ENCODE measurements around the gene MKRN2OS.

DNA sequence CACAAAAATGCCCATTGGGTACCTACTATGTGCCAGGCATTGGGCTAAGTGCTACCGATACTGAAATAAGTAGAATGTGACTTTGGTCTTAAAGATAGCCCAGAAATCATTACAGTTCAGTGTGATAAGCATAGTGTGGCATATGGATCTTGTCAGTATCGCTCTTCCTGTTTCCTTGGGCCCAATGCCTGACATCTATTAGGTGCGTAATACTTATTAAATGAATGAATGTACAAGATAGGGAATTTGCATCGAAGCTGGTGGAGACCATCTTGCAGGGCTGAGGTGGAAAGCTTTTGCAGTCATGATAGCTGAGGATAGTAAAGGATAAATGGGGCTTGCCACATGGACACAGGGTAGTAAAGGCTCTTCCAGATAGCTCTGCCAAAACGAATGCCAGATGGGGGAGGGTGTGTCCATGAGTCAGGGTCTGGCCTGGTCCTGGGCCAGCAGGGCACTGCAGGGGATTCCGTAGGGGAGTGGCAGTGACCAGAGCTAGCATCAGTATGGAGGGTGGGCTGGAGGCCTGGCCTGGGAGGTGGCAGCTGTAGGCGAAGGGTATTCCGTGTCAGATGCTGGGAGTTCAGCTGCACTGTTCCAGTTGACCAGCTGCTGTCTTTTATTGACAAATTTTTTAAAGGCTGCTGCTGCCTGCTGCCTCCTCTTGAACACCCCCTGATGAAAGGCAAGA lies 37.6 kb downstream of the MKRN2OS start:
- TF ChIP-seq, protein P1, sequence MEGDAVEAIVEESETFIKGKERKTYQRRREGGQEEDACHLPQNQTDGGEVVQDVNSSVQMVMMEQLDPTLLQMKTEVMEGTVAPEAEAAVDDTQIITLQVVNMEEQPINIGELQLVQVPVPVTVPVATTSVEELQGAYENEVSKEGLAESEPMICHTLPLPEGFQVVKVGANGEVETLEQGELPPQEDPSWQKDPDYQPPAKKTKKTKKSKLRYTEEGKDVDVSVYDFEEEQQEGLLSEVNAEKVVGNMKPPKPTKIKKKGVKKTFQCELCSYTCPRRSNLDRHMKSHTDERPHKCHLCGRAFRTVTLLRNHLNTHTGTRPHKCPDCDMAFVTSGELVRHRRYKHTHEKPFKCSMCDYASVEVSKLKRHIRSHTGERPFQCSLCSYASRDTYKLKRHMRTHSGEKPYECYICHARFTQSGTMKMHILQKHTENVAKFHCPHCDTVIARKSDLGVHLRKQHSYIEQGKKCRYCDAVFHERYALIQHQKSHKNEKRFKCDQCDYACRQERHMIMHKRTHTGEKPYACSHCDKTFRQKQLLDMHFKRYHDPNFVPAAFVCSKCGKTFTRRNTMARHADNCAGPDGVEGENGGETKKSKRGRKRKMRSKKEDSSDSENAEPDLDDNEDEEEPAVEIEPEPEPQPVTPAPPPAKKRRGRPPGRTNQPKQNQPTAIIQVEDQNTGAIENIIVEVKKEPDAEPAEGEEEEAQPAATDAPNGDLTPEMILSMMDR (conservative IDR thresholded peaks at IDR 0.05; ENCODE audit: low read depth, low read length): no peak
- TF ChIP-seq EZH2 (IDR thresholded peaks at IDR 0.05; ENCODE audit: borderline replicate concordance, low read depth, low read length, poor library complexity, severe bottlenecking): no peak

Data from A673 (cell line).